SU-DHL-6 (cell line): ENCODE measurements around the gene THBS3.

Experiments used
- H2AFZ ChIP-seq: fragments of 200-600 bp; sonication (generic); 2 replicates; pipeline ENCODE4 v1.6.1; 2014; ENCODE audit warnings: low read depth, mild to moderate bottlenecking, moderate library complexity, mixed read lengths, antibody characterized with exemption, low read length; ENCODE audit not compliant: severe bottlenecking
- H3F3A ChIP-seq: fragments of 200-600 bp; shearing (Covaris generic); 2 replicates; pipeline ENCODE4 v1.6.0; 2016; ENCODE audit warnings: antibody characterized with exemption, mild to moderate bottlenecking; ENCODE audit not compliant: insufficient read depth
- H3K27ac ChIP-seq: fragments of 200-600 bp; sonication (generic); 2 replicates; pipeline ENCODE4 v1.5.1; 2016; ENCODE audit warnings: low read depth, mild to moderate bottlenecking, low read length, moderate library complexity, mixed read lengths
- H3K27me3 ChIP-seq: fragments of 200-600 bp; sonication (generic), shearing (Covaris generic); 2 replicates; pipeline ENCODE4 v1.6.0; 2014; ENCODE audit warnings: mild to moderate bottlenecking, low read length
- H3K36me3 ChIP-seq: fragments of 200-600 bp; sonication (generic); 2 replicates; pipeline ENCODE4 v1.6.1; 2014; ENCODE audit warnings: mild to moderate bottlenecking, low read length, mixed read lengths
- H3K4me2 ChIP-seq: fragments of 300-600, 200-600 bp; shearing (Covaris generic), sonication (generic); 2 replicates; pipeline ENCODE4 v1.6.0; 2014; ENCODE audit warnings: low read length, low read depth, mild to moderate bottlenecking; ENCODE audit not compliant: poor library complexity, severe bottlenecking
- H3K4me3 ChIP-seq: fragments of 200-600 bp; sonication (generic); 2 replicates; pipeline ENCODE4 v1.5.1; 2014; ENCODE audit warnings: antibody characterized with exemption, low read length, mild to moderate bottlenecking, mixed read lengths; ENCODE audit not compliant: insufficient read depth, poor library complexity, severe bottlenecking
- H3K79me2 ChIP-seq: fragments of 200-600 bp; sonication (generic); 2 replicates; pipeline ENCODE4 v1.6.1; 2014; ENCODE audit warnings: mild to moderate bottlenecking, low read length, moderate library complexity; ENCODE audit not compliant: insufficient read depth
- H3K9ac ChIP-seq: fragments of 200-600 bp; sonication (generic); 2 replicates; pipeline ENCODE4 v1.7.0; 2014; ENCODE audit warnings: mild to moderate bottlenecking, low read length
- H3K9me2 ChIP-seq: fragments of 200-600 bp; sonication (generic); replicated peaks from 2 replicates; pipeline ENCODE4 v1.6.1; 2014; ENCODE audit warnings: low read length; ENCODE audit not compliant: insufficient read depth
- H3K9me3 ChIP-seq: fragments of 200-600 bp; sonication (generic); 2 replicates; pipeline ENCODE4 v1.6.1; 2014; ENCODE audit warnings: low read length, mixed read lengths; ENCODE audit not compliant: insufficient read depth
- H4K20me1 ChIP-seq: fragments of 200-600 bp; sonication (generic); 2 replicates; pipeline ENCODE4 v1.6.1; 2014; ENCODE audit warnings: low read depth, mild to moderate bottlenecking, antibody characterized with exemption, low read length, moderate library complexity, mixed read lengths
- EZH2phosphoT487 ChIP-seq: fragments of 200-600 bp; sonication (generic), shearing (Covaris generic); conservative IDR thresholded peaks from 2 replicates; pipeline ENCODE4 v1.6.1; 2018; ENCODE audit warnings: mild to moderate bottlenecking, antibody characterized with exemption, low read length, moderate library complexity, mixed read lengths
- TF ChIP-seq, protein P1 (sequence below): fragments of 200-600 bp; sonication (generic); IDR thresholded peaks from one replicate; pipeline ENCODE4 v1.5.1; 2017; ENCODE audit warnings: antibody characterized with exemption, mild to moderate bottlenecking, low read length, moderate library complexity; ENCODE audit not compliant: insufficient read depth, poor library complexity, severe bottlenecking

The THBS3 gene

DNA sequence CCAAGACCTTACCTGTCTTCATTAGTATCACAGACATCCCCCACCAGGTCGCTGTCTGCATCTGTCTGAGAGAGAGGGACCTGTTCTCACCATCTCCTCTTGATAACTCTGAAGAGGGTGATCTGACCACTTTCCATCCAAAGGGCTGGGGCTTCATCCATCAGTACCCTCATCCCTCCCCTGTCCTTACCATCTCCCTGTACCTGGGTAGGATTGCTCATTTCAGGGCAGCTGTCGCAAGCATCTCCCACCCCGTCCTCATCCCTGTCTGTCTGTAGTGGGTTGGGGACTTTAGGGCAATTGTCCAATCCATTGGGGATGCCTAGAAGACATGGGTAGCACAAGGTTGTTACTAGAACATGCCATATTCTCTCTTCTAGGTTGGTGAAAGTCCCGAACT lies 7.9 kb downstream of the THBS3 start:
- H3K9me2 ChIP-seq = no peaks in the 10 kb centered on the region
- H4K20me1 ChIP-seq = no peaks in the 10 kb centered on the region
- no peaks in the 10 kb centered on the region for H3K9me3 ChIP-seq
- no peaks in the 10 kb centered on the region for H3F3A ChIP-seq
- H3K27me3 ChIP-seq = no peaks in the 10 kb centered on the region
- TF ChIP-seq, protein P1, sequence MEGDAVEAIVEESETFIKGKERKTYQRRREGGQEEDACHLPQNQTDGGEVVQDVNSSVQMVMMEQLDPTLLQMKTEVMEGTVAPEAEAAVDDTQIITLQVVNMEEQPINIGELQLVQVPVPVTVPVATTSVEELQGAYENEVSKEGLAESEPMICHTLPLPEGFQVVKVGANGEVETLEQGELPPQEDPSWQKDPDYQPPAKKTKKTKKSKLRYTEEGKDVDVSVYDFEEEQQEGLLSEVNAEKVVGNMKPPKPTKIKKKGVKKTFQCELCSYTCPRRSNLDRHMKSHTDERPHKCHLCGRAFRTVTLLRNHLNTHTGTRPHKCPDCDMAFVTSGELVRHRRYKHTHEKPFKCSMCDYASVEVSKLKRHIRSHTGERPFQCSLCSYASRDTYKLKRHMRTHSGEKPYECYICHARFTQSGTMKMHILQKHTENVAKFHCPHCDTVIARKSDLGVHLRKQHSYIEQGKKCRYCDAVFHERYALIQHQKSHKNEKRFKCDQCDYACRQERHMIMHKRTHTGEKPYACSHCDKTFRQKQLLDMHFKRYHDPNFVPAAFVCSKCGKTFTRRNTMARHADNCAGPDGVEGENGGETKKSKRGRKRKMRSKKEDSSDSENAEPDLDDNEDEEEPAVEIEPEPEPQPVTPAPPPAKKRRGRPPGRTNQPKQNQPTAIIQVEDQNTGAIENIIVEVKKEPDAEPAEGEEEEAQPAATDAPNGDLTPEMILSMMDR = no peak
- no peak for TF ChIP-seq EZH2phosphoT487
- H3K27ac ChIP-seq = no peak overlapping the region
- no peaks in the 10 kb centered on the region for H3K36me3 ChIP-seq
- no peaks in the 10 kb centered on the region for H3K79me2 ChIP-seq
- no peak overlapping the region for H3K4me2 ChIP-seq
- H3K9ac ChIP-seq = no peak overlapping the region
- H3K4me3 ChIP-seq = no peak overlapping the region
- H2AFZ ChIP-seq = no peak overlapping the region

DNA sequence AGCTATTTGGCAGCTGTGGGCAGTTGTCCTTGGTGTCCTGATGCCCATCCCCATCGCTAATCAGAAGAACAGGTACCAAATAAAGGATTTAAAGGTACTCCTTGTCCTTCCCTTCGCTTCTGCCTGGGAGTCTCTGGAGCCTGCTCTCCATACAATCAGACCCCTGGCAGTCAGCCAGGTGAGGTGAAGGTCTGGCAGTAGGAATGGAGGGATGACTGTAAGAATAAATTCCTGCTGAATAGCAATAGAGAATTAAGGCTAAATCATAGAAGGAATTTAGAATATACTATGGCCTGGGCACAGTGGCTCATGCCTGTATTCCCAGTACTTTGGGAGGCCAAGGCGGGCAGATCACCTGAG lies 9.2 kb downstream of the THBS3 start:
- Histone ChIP-seq H3K9me3 (no peaks in the 10 kb centered on the region), H3K27ac (no peak overlapping the region), H3K27me3 (no peaks in the 10 kb centered on the region), H3K9ac (no peak overlapping the region), H3F3A (no peaks in the 10 kb centered on the region), H3K9me2 (no peaks in the 10 kb centered on the region), H3K4me2 (no peak overlapping the region), H2AFZ (no peak overlapping the region), H4K20me1 (no peaks in the 10 kb centered on the region), H3K36me3 (no peaks in the 10 kb centered on the region), H3K79me2 (no peaks in the 10 kb centered on the region), H3K4me3 (no peak overlapping the region)
- no peak for TF ChIP-seq EZH2phosphoT487
- TF ChIP-seq, protein P1 = no peak

DNA sequence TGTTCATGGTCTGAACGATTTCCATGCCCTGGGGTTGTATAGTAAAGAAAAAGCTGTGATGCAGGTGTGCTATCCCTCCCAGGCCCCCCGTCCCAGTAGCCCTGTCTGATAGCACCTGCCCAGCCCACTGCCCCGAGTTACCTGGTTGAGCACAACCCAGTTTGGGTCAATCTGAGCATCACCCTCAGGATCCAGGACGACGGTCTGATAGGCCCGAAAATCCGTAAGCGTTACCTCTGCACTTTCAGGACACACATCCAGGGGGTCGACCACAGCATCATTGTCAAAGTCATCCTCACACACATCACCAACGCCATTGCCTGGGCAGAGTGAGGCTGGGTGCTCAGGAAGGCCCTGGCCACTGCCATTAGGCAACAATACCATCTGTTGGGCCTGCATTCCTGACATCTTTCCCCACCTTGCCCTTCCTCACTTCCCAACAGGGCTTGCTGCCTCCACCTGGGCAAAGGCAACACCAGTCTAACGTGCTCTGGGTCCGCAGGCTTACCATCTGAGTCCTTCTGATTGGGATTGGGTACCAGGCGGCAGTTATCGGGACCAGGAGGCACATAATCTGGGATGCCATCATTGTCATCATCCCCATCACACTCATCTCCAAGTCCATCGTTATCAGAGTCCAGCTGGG lies 9.7 kb downstream of the THBS3 start:
- H3K4me3 ChIP-seq = no peak overlapping the region
- no peaks in the 10 kb centered on the region for H3K79me2 ChIP-seq
- H3K27ac ChIP-seq = no peak overlapping the region
- H3K36me3 ChIP-seq = no peaks in the 10 kb centered on the region
- H4K20me1 ChIP-seq = no peaks in the 10 kb centered on the region
- H3K9me3 ChIP-seq = no peaks in the 10 kb centered on the region
- no peak overlapping the region for H2AFZ ChIP-seq
- TF ChIP-seq EZH2phosphoT487 = no peak
- TF ChIP-seq, protein P1 = no peak
- H3F3A ChIP-seq = no peaks in the 10 kb centered on the region
- H3K27me3 ChIP-seq = no peaks in the 10 kb centered on the region
- no peak overlapping the region for H3K9ac ChIP-seq
- no peaks in the 10 kb centered on the region for H3K9me2 ChIP-seq
- H3K4me2 ChIP-seq = no peak overlapping the region
